HG03196 (cell line): ENCODE data around the gene LYRM2.

Experiments used
- ATAC-seq: cut with Tn5 transposase; IDR thresholded peaks from one replicate; pipeline ENCODE4 v1.9.1; 2021; ENCODE audit not compliant: unreplicated experiment

The LYRM2 gene

GRCh38 chr6:89638320-89639195, at the start of gene LYRM2:
LYRM2 (minus strand) TSS chr6:89638747; CDS start chr6:89638716, 31 bp downstream.
- peak; percentile 99 for ATAC-seq

- ATAC-seq: no peak
These were observed 49.8 kb upstream of the LYRM2 start for GRCh38 chr6:89688328-89688727.

GRCh38 chr6:89685311-89685710, 46.8 kb upstream of the LYRM2 start:
- ATAC-seq: no peak

GRCh38 chr6:89682991-89683390, 44.4 kb upstream of the LYRM2 start:
- ATAC-seq: no peak

GRCh38 chr6:89681983-89682564, 43.5 kb upstream of the LYRM2 start:
- ATAC-seq: no peak

GRCh38 chr6:89680551-89680950, 42.0 kb upstream of the LYRM2 start:
- ATAC-seq: no peak

- ATAC-seq: no peak
These were observed 41.6 kb upstream of the LYRM2 start for GRCh38 chr6:89680150-89680549.

GRCh38 chr6:89679215-89680120, 40.9 kb upstream of the LYRM2 start:
- ATAC-seq: no peak

GRCh38 chr6:89678531-89678930, 40.0 kb upstream of the LYRM2 start:
- ATAC-seq: no peak

- no peak for ATAC-seq
These were observed 37.6 kb upstream of the LYRM2 start for GRCh38 chr6:89675949-89676748.

- ATAC-seq: no peak
These were observed 32.5 kb upstream of the LYRM2 start for GRCh38 chr6:89670935-89671565.

GRCh38 chr6:89669002-89669401, 30.5 kb upstream of the LYRM2 start:
- no peak for ATAC-seq

GRCh38 chr6:89667872-89668556, 29.5 kb upstream of the LYRM2 start:
- ATAC-seq: no peak

- no peak for ATAC-seq
These were observed 24.2 kb upstream of the LYRM2 start for GRCh38 chr6:89662659-89663223.

- ATAC-seq: no peak
These were observed 23.0 kb upstream of the LYRM2 start for GRCh38 chr6:89661559-89661958.

- no peak for ATAC-seq
These were observed 22.4 kb upstream of the LYRM2 start for GRCh38 chr6:89660981-89661380.

- no peak for ATAC-seq
These were observed 19.1 kb upstream of the LYRM2 start for GRCh38 chr6:89657445-89658158.

- no peak for ATAC-seq
These were observed 16.6 kb upstream of the LYRM2 start for GRCh38 chr6:89655122-89655521.

- ATAC-seq: no peak
These were observed 12.0 kb upstream of the LYRM2 start for GRCh38 chr6:89650579-89650978.
